Stimulated activated CD4-positive, alpha-beta T cell treated with anti-CD3 and anti-CD28 coated beads, Interleukin-2, amount 100 ng/mL, for 24 hours (primary cell): ENCODE measurements around the gene OAS1.
"Not testable (repeated sequence)": the region's sequence is repeated elsewhere in the genome, so short reads cannot be mapped to it uniquely, and the experiment has no call there.

Experiments used
- DNase-seq, 2 donors: peaks; one replicate each; pipeline ENCODE4 v3.0.0-alpha.2; 2020

Gene OAS1

DNA sequence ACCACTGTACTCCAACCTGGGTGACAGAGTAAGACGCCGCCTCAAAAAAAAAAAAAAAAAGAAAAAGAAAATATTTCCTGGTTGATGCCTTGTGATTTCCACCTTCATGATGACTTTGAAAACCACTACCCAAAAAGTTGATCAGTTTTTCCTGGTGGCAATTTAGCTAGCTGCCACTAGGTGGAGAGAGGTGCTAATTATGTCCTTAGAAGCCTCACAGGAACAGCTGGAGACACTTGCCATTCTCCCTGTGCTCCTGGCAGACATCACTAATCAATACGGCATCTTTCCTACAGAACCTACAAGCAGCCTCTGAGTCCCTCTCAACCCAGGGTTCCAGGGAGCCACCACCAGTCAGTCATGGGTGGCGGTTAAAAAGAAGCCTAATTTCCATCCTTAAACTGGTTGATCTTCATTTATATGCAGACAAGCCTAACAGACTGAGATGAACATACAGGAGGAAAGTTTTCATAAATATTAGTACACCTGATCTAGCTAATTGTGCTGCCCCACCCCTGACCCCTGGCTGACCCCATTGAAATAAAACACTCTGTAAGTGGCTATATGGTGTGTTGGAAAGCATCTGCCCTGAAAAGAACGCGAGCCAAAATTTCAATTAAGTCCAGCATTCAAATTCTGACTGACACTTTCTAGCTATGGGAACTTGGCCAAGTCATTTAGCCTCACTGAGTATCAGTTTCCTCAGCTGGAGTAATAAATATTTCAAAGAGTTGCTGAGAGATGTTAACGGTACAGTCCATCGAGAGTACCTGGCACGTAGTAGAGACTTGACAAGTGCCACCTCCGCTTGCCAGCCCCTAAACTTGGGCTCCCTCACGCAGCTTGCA is 6.2 kb upstream of the OAS1 start:
- DNase-seq, result peak; percentile 31 to 46

DNA sequence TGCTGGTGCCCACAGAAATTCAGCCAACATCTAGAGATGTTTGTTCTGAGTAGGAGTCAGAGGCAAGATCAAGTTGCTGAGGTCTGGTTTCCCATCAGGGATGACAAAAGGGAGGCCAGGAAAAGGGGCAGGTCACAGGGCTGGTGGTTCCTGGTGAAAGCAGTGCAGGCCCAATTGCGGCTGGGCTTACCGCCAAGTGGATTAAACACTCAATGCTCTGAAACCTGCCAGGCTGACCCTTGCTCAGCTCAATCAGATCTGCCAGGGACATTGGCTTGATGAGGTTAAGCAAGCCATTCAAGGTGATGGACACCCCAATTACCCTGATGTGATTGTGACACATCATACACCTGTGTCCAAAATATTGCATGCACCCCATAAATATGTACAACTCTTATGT is 5.5 kb upstream of the OAS1 start:
- DNase-seq, result no peak

GRCh38 chr12:112904571-112904970 is 2.2 kb upstream of the OAS1 start:
- no peak for DNase-seq

- no peak for DNase-seq
These were observed 1.2 kb upstream of the OAS1 start for GRCh38 chr12:112905451-112906089.

GRCh38 chr12:112907415-112908157 is 824 bp downstream of the OAS1 start:
- DNase-seq, result no peak

- peak; percentile 32 to 37 for DNase-seq
These were observed 1.8 kb downstream of the OAS1 start for GRCh38 chr12:112908548-112908947.

DNA sequence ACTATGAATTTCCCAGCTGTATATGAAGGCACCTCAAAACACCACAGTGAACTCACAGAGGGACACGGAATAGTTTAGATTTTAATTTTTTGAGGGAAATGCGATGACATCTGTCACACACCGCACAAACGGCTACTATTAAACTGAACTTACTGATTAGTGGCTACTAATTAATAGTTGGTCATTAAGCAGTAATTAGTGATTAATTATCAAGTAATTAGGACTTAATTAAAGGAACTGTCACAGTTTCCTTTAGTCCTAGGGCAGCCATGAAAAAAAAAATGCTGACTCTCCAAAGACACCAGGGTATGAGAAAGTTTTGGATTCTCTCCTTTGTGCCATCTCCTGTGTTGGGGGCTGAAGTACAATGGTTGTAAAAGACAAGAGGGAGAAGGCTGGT is 2.9 kb downstream of the OAS1 start:
- no peak for DNase-seq

GRCh38 chr12:112913038-112913688 is 6.4 kb downstream of the OAS1 start:
- DNase-seq, result no peak

- not testable (repeated sequence) for DNase-seq
These were observed 7.1 kb downstream of the OAS1 start for GRCh38 chr12:112913888-112914287.

DNA sequence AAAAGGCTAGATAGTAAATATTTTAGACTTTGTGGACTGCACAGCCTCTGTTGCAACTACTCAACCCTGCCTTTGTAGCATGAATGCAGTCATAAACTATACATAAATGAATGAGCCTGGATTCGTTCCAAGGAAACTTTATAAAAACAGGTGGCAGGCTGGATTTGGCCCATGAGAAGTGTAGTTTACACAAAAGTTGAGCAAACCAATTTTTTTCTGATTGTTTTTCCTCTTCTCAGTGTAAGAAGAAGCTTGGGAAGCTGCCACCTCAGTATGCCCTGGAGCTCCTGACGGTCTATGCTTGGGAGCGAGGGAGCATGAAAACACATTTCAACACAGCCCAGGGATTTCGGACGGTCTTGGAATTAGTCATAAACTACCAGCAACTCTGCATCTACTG is 9.5 kb downstream of the OAS1 start:
- DNase-seq, result no peak

GRCh38 chr12:112919121-112919520 is 12.4 kb downstream of the OAS1 start:
- DNase-seq, result no peak

DNA sequence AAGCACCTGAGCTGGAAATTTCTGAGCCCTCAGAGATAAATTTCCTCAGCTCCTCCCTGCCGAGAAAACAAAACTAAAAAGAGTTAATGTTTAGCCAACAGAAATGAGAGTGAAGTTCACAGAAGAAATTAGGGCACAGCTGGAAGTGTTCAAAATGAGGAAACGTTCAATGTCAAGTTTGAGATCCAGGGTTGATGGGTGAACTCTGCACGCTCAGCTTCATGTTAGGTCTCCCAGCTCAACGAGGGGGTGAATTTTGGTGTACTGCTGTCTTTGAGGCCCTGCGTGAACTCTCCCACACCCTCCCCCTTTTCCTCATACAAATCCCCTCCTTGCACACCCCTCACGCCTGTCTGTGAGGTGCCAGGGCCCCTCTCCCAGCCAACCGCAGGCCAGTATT is 18.2 kb downstream of the OAS1 start:
- DNase-seq, result no peak

- not testable (repeated sequence) for DNase-seq
These were observed 19.8 kb downstream of the OAS1 start for GRCh38 chr12:112926416-112927033.

- DNase-seq, result no peak
These were observed 20.7 kb downstream of the OAS1 start for GRCh38 chr12:112927475-112927874.

DNA sequence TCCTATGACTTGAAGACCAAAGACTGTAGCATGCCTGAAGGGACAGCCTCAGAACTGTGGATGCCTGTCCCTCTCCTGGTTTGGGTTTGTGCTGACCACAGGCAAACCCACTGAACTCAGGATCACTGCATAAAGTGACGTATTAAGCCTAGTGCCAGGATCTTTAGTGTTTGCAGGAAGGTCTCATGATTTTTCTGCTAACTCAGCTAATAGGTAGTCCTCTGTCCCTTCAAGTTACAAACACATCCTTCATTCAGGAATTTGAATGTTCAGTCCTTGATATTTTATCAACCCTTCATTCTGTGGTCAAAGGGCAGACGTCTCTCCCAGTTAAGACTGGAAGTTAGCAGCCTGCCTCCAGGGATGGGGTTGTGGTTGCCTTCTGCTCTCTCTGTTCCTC is 21.2 kb downstream of the OAS1 start:
- no peak for DNase-seq

GRCh38 chr12:112928978-112929377 is 22.2 kb downstream of the OAS1 start:
- DNase-seq, result no peak

DNA sequence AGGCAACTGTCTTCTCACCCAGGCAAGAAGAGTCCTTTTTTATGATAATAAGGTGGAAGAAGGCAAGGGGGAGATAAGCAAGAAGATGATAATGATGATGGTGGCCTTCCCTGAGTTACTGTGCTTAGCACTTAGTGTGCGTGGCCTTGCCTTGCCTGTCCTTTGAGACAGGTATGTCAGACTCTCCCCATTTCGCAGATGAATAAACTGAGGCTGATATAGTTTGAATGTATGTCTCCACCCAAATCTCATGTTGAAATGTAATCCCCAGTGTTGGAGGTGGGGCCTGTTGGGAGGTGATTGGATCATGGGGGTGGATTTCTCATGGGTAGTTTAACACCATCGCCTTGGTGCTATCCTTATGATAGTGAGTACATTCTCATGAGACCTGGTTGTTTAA is 23.0 kb downstream of the OAS1 start:
- no peak for DNase-seq

- DNase-seq, result no peak
These were observed 23.6 kb downstream of the OAS1 start for GRCh38 chr12:112930350-112930749.

DNA sequence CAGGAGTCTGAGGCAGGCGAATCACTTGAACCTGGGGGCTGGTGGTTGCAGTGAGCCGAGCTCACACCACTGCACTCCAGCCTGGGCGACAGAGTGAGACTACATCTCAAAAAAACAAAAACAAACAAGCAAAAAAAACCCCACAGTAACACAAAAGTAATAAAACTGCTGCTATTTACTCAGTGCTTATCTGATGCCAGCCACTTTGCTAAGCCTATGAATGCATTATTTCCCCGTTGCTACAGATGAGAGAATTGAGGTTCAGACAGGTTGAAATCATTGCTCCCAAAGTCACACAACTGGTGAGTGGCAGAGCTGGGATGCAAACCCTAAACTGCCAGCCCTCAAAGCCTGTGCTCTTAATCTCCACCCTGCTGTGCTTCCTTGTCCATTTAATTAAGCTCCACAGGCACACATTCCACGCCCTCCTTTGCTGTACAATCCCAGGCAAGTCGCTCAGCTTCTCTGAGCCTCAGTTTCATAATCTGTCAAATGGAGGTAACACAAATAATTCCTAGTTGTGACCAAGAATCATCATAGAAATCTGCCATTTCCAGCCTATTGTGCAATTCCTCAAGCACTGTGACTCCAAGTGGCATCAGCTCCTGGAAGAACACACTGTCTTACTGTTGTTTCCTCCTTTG is 25.8 kb downstream of the OAS1 start:
- DNase-seq, result no peak

DNA sequence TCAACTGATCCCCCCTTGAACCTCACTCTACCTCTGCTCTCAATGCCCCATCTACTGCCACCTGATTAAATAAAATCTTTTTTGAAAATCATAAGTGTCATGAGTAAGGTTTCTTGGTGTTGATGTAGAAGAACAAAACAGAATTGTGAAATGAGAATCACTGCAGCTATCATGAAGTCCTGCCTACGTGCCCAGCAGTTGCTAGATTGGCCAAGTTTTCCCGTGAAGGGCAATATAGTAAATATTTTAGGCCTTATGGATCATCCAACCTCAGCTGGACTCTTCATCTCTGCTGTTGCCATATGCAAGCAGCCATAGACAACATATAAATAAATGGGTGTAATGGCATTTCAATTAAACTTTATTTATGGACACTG is 26.4 kb downstream of the OAS1 start:
- no peak for DNase-seq

GRCh38 chr12:112936264-112936663 is 29.5 kb downstream of the OAS1 start:
- DNase-seq, result no peak

DNA sequence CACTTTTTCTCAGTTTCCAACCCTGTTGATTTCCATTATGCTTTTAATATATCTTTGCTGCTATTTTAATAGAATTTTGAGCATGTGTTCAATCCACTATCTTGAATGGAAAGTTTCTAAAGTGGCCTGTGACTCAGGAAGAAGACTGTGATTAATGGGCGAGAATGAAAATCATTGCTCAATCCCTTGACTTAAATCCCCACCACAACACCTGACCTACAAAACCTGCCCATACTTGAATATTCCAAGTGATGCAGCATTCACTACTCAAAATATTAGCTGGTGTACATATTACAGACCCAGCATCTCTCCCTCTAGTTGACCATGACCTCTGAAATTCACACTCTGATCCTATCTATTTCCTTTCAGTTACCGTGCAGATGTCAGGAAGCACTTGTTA is 30.2 kb downstream of the OAS1 start:
- no peak for DNase-seq
